NCI-H187 treated with DMSO at 0.1 percent for 48 hours (cell line): ENCODE results near the gene SETD2.
"Not testable (repeated sequence)": the region's sequence is repeated elsewhere in the genome, so short reads cannot be mapped to it uniquely, and the experiment has no call there.

ENCODE experiments used
- DNase-seq: peaks from one replicate; lab custom pipeline; 2025; lab: John Stamatoyannopoulos, UW

Gene SETD2

DNA sequence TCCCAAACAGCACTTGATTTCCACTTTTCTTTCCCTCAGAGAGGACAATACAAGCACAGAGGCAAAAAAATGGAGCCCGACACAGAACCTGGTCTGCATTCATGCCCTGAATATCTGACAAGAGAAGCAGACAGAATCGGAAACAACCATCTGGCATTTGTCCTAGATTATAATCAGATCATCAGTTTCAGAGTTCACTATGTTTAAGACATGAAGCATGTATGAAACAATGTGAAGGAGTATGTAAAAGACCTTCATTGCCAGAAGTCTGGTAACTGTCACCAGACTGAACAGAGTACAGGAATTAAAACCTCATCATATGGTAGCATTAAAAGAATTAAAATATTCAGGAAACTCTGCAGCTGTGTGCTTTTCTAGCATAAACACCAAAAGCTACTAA is 65.0 kb downstream of the SETD2 start:
- no peak for DNase-seq

DNA sequence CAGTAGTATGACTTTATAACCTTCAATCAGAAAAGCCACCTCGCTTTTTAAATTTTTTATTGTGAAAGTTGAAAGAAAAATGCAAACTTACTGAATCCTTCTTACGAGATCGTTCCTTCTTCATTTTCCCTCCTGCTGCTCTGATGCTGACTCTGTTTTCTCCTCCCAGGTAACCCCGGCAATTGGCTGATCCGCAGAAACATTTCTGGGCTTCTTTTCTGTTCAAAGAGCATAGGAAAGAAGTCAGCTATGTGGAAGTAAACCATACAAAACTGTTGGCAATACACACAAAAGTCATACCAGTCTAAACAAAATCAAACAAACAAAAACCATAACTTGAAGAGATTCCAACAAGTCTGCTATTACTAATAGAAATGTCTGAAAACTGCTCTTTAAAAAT is 66.0 kb downstream of the SETD2 start:
- DNase-seq: no peak

DNA sequence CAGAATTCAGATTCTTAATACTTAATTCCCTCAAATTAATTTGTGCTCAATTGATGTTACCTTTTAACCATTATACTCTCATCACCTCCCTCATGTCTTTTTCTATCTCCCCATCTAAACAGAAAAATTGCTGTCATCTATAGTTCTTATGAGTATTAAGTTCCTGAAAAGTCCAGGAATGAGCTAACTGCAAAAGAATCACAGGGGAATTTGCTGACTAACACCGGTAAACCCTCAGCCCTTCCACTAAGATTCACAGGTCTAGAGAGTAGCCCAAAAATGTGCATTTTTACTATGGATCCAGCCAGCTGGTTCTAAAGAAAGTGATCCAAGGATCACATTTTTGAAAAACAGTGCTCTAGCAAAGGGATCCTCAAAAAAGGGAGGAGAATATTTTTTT is 67.0 kb downstream of the SETD2 start:
- DNase-seq: no peak

DNA sequence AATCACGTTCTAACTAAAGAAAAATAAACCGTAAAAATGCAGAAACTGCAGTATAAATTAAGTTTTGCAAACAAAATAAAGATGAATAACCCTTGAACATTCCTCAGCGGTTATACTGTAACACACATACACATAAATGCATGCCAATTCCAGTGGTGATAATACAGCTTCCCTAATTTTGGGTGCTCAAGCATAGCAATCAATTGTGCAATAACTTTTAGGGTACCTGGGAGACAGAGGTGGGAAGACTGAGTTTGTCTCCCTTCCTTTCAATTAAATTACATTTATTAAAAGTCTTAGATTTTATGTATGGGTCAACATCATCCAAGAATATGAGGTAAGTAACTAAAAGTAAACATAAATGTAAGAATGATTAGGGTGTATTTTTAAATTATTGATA is 71.8 kb downstream of the SETD2 start:
- no peak for DNase-seq

DNA sequence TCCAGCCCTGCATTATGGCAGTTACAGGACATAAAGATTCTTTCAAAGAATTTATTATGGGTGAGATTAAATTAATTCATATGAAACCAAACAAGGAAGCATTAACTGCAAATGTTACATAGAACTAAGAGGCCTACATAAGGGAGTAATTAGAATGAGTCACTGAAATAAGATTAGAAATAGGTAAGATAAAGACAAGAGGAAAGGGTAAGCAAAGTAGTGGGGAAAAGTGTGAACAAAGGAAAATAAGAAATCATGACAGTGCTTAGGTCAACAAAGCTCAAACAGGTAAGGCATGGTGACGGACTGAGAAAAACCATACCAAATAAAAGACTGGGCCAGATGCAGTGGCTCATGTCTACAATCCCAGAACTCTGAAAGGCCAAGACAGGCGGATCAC is 74.3 kb downstream of the SETD2 start:
- DNase-seq: no peak

DNA sequence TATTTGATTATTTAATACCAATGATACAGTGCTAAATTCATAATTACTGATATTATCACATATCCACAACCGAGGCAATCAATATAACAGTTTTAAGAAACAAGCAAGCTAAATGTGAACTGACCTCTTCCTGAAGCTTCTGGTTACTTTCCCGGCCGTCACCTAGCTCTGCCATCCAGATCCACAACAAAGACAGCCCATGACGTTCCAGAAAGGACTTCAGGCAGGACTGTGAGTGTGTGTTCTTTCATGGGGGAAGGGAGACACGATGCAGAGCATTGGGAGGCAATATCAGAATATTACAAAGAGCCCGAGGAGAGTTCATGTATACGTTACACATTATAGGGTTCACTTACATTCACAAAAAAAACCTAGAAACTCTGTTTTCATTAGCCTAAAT is 77.8 kb downstream of the SETD2 start:
- DNase-seq: no peak

DNA sequence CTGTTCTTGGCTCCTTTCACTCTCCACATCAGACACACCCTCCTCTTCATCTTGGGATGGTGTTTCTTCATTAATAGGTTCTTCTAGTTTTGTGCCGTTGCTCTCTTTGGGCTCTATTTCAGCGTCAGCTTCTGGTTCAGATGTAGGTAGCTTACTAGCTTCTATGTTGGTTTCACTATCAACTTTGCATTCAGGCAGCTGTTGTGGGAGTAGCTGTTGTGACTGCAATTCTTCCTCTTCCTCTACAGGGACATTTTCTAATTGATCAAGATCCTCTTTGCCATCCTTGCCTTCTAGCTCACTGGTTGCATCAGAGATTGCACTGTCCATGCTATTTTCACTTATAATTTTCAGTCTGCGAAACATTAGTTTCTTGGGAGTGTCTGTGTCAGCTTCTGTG is 80.1 kb downstream of the SETD2 start:
- no peak for DNase-seq

DNA sequence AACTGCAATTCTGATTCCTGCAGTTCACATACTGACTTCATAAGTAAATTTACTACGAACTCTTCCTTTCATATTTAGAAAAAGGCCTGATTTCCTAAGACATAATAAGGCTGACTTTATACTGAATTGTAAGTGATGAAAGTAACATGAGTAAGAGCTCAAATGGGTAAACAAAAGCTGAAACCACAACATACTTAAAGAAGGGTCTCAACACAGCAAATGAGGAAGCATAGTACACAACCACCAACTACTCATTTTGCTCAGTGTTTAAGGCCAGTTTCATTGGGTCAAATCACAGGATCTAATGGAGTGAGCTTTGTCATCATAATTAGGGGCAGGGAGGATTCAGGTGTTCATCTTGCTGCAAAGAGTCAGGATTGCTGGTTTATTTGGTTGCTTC is 81.4 kb downstream of the SETD2 start:
- DNase-seq: no peak

DNA sequence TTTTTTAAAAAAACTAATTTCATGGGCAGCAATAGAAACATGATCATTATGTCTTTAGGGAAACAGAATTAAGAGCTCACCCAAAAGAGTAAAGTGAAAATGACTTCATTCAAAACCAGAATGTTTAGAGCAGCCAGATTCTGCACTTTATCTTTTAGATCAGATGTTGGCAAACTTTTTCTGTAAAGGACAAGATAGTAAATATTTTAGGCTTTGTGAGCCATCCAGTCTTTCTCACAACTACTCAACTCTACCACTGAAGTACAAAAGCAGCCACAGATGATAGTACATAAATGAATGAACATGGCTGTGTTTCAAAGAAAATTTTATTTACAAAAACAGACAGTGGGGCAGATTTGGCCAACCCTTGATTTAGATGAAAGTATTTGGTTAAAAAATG is 84.5 kb downstream of the SETD2 start:
- DNase-seq: no peak

DNA sequence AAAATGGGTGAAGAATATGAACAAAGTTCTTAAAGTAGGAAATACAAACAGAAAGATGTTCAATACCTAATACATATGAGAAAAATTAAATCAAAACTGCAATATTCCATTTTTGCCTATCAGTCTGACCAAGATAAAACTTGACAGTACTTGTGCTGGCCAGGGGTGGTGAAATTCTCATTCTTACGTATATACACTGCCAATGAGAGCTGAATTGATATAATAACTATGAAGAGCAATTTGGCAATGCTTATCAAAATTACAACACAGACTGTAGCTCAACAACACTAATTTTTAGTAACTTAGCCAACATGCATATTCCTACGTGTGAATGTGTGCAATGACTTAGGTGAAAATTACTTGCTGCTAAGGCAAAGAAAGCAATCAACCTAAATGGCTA is 90.2 kb downstream of the SETD2 start:
- DNase-seq: no peak

DNA sequence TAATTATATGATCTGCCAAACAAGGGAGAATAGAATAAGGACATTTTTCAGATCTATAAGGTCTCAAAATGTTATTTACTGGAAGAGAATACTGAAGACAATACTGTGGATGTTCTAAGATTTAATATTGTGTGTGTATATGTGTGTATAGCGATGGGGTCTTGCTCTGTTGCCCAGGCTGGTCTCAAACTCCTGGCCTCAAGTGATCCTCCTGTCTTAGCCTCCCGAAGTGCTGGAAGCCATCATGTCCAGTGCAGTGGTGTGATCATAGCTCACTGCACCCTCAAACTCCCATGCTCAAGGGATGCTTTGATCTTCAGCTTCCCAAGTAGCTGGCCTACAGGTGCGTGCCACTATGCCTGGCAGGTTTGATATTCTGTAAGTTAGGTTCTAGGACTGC is 93.1 kb downstream of the SETD2 start:
- no peak for DNase-seq

DNA sequence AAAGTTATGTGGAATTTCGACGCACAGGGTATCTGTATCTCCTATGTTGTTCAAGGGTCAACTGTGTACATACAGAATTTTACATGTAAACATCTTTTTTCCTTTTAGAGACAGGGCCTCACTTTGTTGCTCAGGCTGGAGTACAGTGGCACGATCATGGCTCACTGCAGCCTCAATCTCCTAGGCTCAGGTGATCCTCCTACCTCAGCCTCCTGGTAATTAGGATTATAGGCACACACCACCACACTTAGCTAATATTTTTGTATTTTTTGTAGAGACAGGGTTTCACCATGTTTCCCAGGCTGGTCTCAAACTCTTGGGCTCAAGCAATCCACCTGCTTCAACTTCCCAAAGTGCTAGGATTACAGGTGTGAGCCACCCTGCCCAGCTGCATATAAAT is 97.7 kb downstream of the SETD2 start:
- not testable (repeated sequence) for DNase-seq

DNA sequence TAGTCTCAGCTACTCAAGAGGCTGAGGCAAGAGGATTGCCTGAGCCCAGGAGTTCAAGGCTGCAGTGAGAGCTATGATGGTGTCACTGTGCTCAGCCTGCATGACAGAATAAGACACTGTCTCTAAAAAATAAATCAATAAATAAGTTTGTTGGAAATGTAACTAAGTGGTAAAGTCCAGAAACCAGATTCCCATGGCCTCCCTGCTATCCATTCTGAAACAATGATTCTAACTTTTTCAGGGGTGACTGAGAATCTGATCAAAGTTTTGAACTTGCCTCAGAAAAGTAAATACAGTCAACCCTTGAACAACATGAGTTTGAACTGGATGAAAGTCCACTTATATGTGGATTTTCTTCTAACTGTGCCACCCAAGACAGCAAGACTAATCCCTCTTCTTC is 98.2 kb downstream of the SETD2 start:
- no peak for DNase-seq

DNA sequence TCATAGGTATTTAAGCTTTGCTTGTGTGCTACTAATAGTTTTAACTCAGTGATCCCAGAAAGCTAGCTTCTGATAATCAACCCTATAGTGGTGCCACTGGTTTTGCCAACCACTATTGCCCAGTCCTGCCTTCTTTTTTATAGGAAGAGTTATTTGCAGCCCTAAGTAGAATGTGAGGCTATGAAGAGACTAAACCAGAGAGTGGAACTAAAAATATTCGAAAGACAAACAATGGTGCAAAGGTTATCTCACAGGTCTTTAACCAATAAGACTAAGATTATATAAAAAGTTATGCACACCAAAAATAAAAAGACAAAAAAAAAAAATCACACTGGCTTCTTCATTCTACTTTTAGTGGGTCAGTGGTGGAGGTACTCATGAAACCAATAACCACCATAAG is 98.9 kb downstream of the SETD2 start:
- DNase-seq: no peak

DNA sequence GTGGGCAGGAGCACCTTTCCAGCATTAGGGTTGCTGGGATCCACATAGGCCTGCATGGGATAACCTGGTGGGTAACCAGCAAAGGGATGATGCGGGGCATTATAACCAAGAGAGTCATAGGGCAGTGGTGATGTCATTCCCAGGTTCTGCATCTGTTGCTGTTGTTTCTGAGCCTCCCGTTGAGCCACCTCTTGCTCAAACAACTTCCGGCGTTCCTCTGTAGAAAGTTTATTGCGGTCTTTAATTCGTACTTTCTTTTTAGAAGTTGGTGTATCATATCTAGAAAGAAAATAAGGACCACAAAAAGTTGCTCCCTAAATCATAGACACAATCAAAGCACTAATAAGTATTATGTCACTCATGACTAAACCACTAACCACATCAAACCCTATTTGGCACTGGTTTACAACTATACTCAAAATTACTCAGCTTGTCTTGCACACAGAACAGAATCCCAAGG is 106.7 kb downstream of the SETD2 start:
- DNase-seq: no peak

DNA sequence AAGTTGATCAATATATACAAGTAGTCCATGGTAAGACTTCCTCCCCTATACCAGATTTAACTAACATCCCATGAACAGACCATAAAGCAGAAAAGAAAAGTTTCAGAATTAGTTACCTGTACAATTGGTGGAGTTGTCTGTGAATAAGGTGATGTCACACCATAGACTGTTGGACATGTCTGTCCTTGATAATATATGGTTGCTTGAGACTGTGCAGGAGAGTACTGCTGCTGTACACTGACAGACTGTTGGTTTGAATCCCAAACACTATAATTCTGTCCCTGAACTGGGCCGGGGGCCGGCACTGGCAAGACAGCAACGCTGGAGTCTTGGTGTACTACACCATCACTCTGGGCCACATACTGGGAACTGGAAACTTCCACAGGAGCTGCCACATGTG is 107.2 kb downstream of the SETD2 start:
- no peak for DNase-seq

DNA sequence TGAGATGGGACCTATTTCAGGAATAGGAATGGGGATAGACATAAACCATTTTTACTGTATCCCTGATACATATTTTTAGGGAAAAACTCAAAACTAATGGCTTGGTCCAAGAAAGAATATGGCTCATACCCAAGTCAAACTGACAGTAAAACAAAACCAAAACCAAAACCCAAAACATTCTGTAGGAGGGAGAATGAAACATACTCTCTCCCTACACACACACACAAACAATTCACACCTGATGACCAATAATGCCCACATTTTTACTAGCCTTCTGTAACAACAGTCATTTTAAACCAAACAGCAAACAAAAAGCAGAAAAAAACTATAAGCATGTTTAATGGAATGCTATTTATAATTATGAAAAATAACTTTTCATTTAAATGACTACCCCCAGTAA is 109.5 kb downstream of the SETD2 start:
- DNase-seq: no peak

DNA sequence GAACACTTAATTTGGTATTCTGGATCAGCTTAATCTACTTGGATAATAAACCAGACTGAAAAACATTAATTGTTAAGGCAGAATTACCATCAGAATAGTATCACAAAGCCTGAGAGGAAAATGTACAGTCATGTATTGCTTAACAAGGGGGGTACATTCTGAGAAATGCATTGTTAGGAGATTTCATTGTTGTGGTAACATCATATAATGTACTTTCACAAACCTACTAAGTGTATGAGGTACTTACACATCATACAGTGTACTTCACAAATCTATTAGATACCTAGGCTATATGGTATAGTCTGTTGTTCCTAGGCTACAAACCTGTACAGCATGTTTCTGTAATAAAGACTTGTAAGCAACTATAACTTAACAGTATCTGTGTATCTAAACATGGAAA is 116.2 kb downstream of the SETD2 start:
- DNase-seq: no peak

DNA sequence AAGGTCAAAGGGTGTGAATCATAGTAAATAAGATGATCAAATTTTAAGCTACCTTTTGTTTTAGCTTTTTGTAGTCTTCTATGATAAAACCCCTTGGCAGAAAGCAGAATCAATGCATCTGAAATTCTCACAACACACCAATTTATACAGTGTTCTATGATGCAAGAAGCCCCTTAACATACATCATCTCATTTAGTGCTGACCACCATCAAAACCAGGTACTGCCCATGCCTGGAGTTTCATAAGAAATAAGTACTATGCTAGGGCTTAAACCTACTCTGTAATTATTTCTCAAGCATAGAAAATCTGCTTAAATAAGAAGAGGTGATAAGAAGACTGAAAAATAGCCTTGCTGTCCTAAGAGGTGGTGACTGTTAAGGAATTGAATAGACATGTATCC is 116.8 kb downstream of the SETD2 start:
- DNase-seq: no peak

DNA sequence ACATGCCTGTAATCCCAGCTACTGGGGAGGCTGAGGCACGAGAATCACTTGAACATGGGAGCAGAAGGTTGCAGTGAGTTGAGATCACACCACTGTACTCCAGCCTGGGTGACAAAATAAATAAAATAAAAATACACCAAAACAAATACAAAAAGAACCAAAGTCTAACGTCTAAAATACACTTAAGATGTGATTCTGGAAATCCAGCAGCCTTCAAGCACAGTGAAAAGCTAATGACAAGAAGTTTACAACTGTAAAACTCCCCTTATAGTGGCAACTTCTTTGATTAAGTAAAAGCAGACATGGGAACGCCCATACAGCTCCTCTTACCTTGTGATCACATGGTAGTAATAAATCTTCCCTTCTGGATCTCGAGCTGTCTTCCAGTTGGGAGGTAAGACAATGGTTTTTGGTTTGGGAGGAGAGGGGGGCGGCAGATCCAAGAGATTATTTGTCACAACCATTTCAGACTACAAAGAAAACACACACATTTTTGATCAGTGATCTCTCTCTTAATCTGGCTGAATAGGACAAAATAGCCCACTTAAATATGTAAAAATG is 121.6 kb downstream of the SETD2 start:
- DNase-seq: no peak

DNA sequence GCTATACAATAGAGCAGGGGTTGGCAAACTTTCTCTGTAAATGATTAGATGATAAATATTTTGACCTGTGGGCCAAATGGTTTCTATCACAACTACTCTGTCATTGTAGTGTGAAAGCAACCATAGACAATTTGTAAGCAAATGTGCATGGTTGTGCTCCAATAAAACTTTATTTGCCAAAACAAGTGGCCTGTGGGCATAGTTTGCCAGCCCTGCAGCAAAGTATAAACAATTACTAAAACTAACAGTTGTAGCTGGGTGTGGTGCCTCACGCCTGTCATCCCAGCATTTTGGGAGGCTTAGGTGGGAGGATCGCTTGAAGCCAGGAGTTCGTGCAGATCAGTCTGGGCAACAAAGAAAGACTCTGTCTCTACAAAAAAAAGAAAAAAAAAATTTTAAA is 122.8 kb downstream of the SETD2 start:
- no peak for DNase-seq

DNA sequence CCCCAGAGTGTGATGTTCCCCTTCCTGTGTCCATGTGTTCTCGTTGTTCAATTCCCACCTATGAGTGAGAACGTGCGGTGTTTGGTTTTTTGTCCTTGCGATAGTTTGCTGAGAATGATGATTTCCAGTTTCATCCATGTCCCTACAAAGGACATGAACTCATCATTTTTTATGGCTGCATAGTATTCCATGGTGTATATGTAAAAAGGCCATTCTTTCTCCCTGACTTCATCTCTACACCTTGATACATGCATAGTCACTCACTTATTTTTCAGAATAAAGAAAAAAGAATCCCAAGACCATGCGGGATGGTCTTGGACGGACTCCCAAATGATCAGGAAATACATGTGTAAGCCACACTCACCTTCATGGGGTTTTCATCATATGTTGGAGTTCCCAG is 126.6 kb downstream of the SETD2 start:
- DNase-seq: not testable (repeated sequence)

DNA sequence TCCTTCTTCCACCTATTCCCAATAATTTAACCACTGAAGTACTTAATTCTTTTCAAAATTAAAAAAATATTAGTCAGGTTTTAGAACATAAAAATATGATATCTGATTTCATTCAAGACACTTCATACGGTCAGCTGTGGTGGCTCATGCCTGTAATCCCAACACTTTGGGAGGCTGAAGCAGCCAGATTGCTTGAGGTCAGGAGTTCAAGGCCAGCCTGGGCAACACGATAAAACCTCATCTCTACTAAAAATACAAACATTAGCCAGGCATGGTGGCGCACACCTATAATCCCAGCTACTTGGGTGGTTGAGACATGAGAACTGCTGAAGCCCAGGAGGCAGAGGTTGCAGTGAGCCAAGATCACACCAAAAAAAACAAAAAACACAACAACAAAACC is 127.8 kb downstream of the SETD2 start:
- no peak for DNase-seq

DNA sequence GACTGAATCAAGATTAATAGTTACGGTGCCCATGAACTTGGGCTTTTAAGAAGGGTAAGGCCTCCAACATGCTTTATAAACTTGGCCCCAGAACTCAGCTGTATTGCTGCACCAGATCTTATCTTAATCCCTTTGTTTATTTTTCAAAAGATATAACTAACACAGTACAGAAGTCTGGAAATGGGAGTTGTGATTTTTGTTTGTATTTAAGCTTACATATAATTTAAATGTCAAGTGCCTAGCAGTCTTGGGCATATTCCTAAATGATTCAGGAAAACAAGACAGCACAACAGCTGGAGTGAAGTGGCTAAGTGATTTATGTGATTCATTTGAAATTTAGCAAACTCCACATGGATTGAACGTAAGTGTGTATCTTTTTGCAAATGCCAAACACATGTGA is 128.3 kb downstream of the SETD2 start:
- DNase-seq: no peak
